ENCODE results near the gene DUOXA1.

The DUOXA1 gene

GRCh38 chr15:45130291-45131000, 767 bp upstream of the DUOXA1 start:
- no peak for DNase-seq

- no peak for DNase-seq
These were observed 574 bp downstream of the DUOXA1 start for GRCh38 chr15:45128971-45129639.

GRCh38 chr15:45126535-45127158, 3.0 kb downstream of the DUOXA1 start:
- peak; percentile 43 for DNase-seq

- DNase-seq = no peak
These were observed 6.3 kb downstream of the DUOXA1 start for GRCh38 chr15:45123397-45123796.

- DNase-seq = no peak
These were observed 7.0 kb downstream of the DUOXA1 start for GRCh38 chr15:45122719-45123118.

- DNase-seq = no peak
These were observed 7.8 kb downstream of the DUOXA1 start for GRCh38 chr15:45121706-45122417.

GRCh38 chr15:45121020-45121419, 8.7 kb downstream of the DUOXA1 start:
- DNase-seq = no peak

- no peak for DNase-seq
These were observed 9.4 kb downstream of the DUOXA1 start for GRCh38 chr15:45120081-45120972.

- no peak for DNase-seq
These were observed 10.7 kb downstream of the DUOXA1 start for GRCh38 chr15:45118996-45119395.

- DNase-seq = peak; percentile 90
These were observed 11.5 kb downstream of the DUOXA1 start for GRCh38 chr15:45118131-45118588.

GRCh38 chr15:45117308-45118130, 12.2 kb downstream of the DUOXA1 start:
- DNase-seq = no peak

- DNase-seq = no peak
These were observed 13.0 kb downstream of the DUOXA1 start for GRCh38 chr15:45116482-45117307.

- no peak for DNase-seq
These were observed 13.6 kb downstream of the DUOXA1 start for GRCh38 chr15:45116006-45116481.

- no peak for DNase-seq
These were observed 14.3 kb downstream of the DUOXA1 start for GRCh38 chr15:45115312-45115820.

GRCh38 chr15:45114751-45115085, 15.0 kb downstream of the DUOXA1 start:
- no peak for DNase-seq

- DNase-seq = no peak
These were observed 15.5 kb downstream of the DUOXA1 start, which contains the start of the genes DUOX2 and DUOXA2 for GRCh38 chr15:45114076-45114750. DUOX2 (minus strand) TSS chr15:45114172; CDS start chr15:45113411, 761 bp downstream. DUOXA2 (plus strand) TSS chr15:45114326; CDS start chr15:45114606, 280 bp downstream.

GRCh38 chr15:45113380-45113990, 16.2 kb downstream of the DUOXA1 start:
- DNase-seq = no peak

GRCh38 chr15:45112591-45113379, 16.9 kb downstream of the DUOXA1 start:
- no peak for DNase-seq

Measured in activated CD4-positive, alpha-beta T cell treated with anti-CD3 and anti-CD28 coated beads, Interleukin-10, Interleukin-2, amounts not matched to agents 100 ng/mL and 50 ng/mL, durations not matched to agents 16 hours and 8 hours (primary cell).